Measurements from ENCODE around the gene NFATC1.

GRCh38 chr18:79372991-79373390 lies 22.7 kb upstream of the NFATC1 start:
- TF ChIP-seq REST (IDR thresholded peaks at IDR 0.05; ENCODE audit: insufficient read depth in 1 of 2, low read depth in 2 of 2, low read length in 2 of 2) (no peak), POLR2AphosphoS5 (IDR thresholded peaks at IDR 0.05; ENCODE audit: low read depth, low read length) (no peak), TAF1 (IDR thresholded peaks at IDR 0.05; ENCODE audit: borderline replicate concordance, insufficient read depth, low read length) (no peak)
